NCI-H748 treated with DMSO at 0.1 percent for 48 hours (cell line): Measurements from ENCODE around the gene PCCA.
"Not testable (repeated sequence)": the region's sequence is repeated elsewhere in the genome, so short reads cannot be mapped to it uniquely, and the experiment has no call there.

Experiments used
- DNase-seq: peaks from one replicate; lab custom pipeline; 2025; lab: John Stamatoyannopoulos, UW

The PCCA gene

GRCh38 chr13:100512422-100512821 is 423.5 kb downstream of the PCCA start:
- DNase-seq, result no peak

- no peak for DNase-seq
These were observed 424.3 kb downstream of the PCCA start for GRCh38 chr13:100513171-100513570.

GRCh38 chr13:100513987-100514670 is 425.2 kb downstream of the PCCA start:
- peak; percentile 84 for DNase-seq

- DNase-seq, result peak; percentile 89
These were observed 426.0 kb downstream of the PCCA start for GRCh38 chr13:100514788-100515409.

- no peak for DNase-seq
These were observed 426.5 kb downstream of the PCCA start for GRCh38 chr13:100515410-100515800.

GRCh38 chr13:100517135-100517534 is 428.2 kb downstream of the PCCA start:
- DNase-seq, result no peak

GRCh38 chr13:100517728-100518127 is 428.8 kb downstream of the PCCA start:
- no peak for DNase-seq

- DNase-seq, result no peak
These were observed 429.6 kb downstream of the PCCA start for GRCh38 chr13:100518394-100519062.

- no peak for DNase-seq
These were observed 430.7 kb downstream of the PCCA start for GRCh38 chr13:100519626-100520025.

GRCh38 chr13:100520936-100521850 is 432.3 kb downstream of the PCCA start:
- no peak for DNase-seq

GRCh38 chr13:100521851-100522617 is 433.1 kb downstream of the PCCA start:
- DNase-seq, result no peak

- no peak for DNase-seq
These were observed 433.9 kb downstream of the PCCA start for GRCh38 chr13:100522618-100523309.

- no peak for DNase-seq
These were observed 434.5 kb downstream of the PCCA start for GRCh38 chr13:100523411-100523810.

GRCh38 chr13:100523981-100524386 is 435.1 kb downstream of the PCCA start:
- DNase-seq, result no peak

- DNase-seq, result not testable (repeated sequence)
These were observed 435.8 kb downstream of the PCCA start for GRCh38 chr13:100524688-100525087.

GRCh38 chr13:100525453-100526317 is 436.8 kb downstream of the PCCA start:
- DNase-seq, result no peak

- DNase-seq, result no peak
These were observed 437.6 kb downstream of the PCCA start for GRCh38 chr13:100526318-100527000.

- DNase-seq, result no peak
These were observed 438.8 kb downstream of the PCCA start for GRCh38 chr13:100527644-100528043.

- DNase-seq, result no peak
These were observed 439.5 kb downstream of the PCCA start for GRCh38 chr13:100528353-100528752.
